Right atrium auricular region (tissue), 2 donors: ENCODE results near the gene TPD52L2. TPM values are rescaled to one million over a fixed set of nuclear protein-coding genes. Genes with fewer than 3 reads are reported as not detected.

Experiments used
- DNase-seq: peaks from one replicate; pipeline ENCODE4 v3.0.0-alpha.2; 2019; ENCODE audit warnings: low spot score
- H3K27ac ChIP-seq, 2 donors: fragments of 200-600 bp; sonication (generic); 1 replicate in 1 of 2; 2 replicates in 1 of 2; pipeline ENCODE4 v1.5.1; 2016 to 2019
- H3K27me3 ChIP-seq, 2 donors: fragments of 200-600 bp; sonication (generic); one replicate each; pipeline versions ENCODE4 v1.5.1 to v1.6.0; 2017 to 2019
- H3K36me3 ChIP-seq: fragments of 200-600 bp; sonication (generic); one replicate; pipeline ENCODE4 v1.5.1; 2016
- H3K4me1 ChIP-seq, 2 donors: fragments of 200-600 bp; sonication (generic); one replicate each; pipeline versions ENCODE4 v1.5.1 to v1.6.0; 2017 to 2019
- H3K4me3 ChIP-seq, 2 donors: fragments of 200-600 bp; sonication (generic); 1 replicate in 1 of 2; 2 replicates in 1 of 2; pipeline ENCODE4 v1.5.1; 2017 to 2019; ENCODE audit warnings: mild to moderate bottlenecking in 1 of 2, moderate library complexity in 1 of 2
- H3K9me3 ChIP-seq, 2 donors: fragments of 200-600 bp; sonication (generic); one replicate each; pipeline ENCODE4 v1.5.1; 2019
- total RNA-seq, 2 donors: library from RNA; depleted of rRNA; stranded (reverse); fragments of >200 nt; gene quantifications; one replicate each; pipeline ENCODE4 v1.1.0, GENCODE V29; 2016
- TF ChIP-seq, protein P1 (sequence below), 2 donors: fragments of 200-600 bp; sonication (generic); IDR thresholded peaks; one replicate each; pipeline ENCODE4 v1.5.1; 2019; ENCODE audit warnings: antibody characterized with exemption in 2 of 2

TPD52L2 gene
- total RNA-seq, 2 donors from 2014 or later: 80.6 to 84.0 TPM

DNA sequence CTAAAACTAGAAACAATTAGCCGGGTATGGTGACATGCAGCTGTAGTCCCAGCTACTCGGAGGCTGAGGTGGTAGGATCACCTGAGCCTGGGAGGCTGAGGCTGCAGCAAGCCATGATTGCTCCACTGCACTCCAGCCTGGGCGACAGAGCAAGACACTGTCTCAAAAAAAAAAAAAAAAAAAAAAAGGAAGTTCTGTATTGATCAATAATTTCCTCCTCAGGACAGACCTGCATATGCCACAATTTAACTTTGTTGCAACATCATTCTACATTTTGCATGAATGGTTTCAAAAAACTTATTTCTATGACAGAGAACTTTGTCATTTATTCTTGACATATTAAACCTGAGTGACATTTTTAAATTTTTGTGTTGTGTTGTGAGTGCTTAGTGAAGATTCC is 35.3 kb downstream of the TPD52L2 start:
- H3K36me3 ChIP-seq: no peaks in the 10 kb centered on the region
- no peaks in the 10 kb centered on the region for H3K27me3 ChIP-seq
- TF ChIP-seq, protein P1, sequence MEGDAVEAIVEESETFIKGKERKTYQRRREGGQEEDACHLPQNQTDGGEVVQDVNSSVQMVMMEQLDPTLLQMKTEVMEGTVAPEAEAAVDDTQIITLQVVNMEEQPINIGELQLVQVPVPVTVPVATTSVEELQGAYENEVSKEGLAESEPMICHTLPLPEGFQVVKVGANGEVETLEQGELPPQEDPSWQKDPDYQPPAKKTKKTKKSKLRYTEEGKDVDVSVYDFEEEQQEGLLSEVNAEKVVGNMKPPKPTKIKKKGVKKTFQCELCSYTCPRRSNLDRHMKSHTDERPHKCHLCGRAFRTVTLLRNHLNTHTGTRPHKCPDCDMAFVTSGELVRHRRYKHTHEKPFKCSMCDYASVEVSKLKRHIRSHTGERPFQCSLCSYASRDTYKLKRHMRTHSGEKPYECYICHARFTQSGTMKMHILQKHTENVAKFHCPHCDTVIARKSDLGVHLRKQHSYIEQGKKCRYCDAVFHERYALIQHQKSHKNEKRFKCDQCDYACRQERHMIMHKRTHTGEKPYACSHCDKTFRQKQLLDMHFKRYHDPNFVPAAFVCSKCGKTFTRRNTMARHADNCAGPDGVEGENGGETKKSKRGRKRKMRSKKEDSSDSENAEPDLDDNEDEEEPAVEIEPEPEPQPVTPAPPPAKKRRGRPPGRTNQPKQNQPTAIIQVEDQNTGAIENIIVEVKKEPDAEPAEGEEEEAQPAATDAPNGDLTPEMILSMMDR (IDR thresholded peaks at IDR 0.05): no peak
- H3K4me3 ChIP-seq: no peak overlapping the region
- H3K27ac ChIP-seq: peak overlapping the region in 1 of 2 donors; percentile 76
- peaks cover 0 to 66% of the 10 kb centered on the region in 2 donors for H3K4me1 ChIP-seq
- H3K9me3 ChIP-seq: no peaks in the 10 kb centered on the region
- DNase-seq: no peak

DNA sequence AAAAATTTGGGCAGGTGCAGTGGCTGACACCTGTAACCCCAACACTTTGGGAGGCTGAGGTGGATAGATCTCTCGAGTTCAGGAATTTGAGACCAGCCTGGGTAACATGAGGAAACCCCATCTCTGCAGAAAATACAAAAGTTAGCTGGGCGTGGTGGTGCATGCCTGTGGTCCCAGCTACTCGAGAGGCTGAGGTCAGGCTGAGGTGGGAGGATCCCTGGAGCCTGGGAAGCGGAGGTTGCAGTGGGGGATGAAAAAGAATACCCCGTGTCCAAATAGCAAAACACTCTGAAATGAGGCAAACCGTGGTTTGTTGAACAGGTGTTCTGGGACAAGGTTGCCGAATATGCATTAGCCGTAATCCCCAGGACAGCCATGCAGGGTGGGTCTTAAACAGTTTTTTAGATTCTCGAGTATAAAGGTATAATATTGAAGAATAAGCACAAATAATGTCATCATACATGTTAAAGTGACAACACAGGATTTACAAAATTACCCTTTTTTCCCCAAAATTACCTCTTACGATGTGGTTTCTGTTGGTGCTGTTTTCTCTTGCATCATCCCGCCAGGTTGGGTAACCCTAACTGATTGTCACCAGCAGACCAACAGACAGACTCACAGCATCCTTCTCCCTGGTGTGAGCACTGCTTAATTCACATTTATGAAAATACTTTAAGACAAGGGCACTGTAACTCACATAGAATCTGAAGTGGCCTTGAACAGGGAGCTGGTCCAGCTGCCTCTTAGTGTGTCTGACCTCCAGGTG is 38.9 kb downstream of the TPD52L2 start:
- H3K4me1 ChIP-seq: peaks cover 0 to 56% of the 10 kb centered on the region in 2 donors
- no peaks in the 10 kb centered on the region for H3K27me3 ChIP-seq
- no peak overlapping the region for H3K27ac ChIP-seq
- H3K36me3 ChIP-seq: no peaks in the 10 kb centered on the region
- no peak for DNase-seq
- TF ChIP-seq, protein P1 (IDR thresholded peaks at IDR 0.05): no peak
- H3K9me3 ChIP-seq: no peaks in the 10 kb centered on the region
- H3K4me3 ChIP-seq: no peak overlapping the region

DNA sequence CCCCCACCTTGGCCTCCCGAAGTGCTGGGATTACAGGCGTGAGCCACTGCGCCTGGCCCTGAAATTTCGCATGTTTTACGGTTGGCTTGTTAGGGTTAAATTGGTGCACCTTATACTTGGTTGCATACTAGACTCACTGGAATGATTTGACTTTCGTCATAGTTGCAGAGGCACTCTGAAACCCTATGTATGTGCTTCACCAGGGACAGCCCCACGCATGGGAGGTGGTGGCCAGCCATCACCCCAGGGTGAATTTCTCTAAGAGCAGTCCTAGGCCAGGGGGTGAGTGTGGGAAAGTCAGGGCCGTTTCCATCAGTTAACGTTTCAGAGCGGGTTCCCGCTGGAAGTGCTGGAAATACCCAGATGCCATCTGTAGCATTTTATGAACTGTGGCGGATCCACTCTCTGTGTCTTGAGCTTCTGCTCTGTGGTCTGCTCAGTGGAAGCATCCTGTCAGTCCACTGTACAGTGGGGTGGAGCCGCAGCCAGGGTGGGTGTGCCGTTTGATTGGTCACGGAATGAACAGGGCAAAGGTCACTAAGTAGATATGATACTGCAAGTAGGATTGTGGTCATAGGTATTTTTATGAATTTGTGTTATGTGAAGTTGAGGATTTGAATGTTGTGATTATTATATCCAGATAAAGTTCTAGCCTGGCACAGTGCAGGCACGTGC is 43.1 kb downstream of the TPD52L2 start:
- TF ChIP-seq, protein P1 (IDR thresholded peaks at IDR 0.05): no peak
- Histone ChIP-seq H3K4me1 (peaks cover 0 to 54% of the 10 kb centered on the region in 2 donors), H3K4me3 (no peak overlapping the region), H3K27ac (no peak overlapping the region), H3K36me3 (no peaks in the 10 kb centered on the region), H3K9me3 (no peaks in the 10 kb centered on the region), H3K27me3 (no peaks in the 10 kb centered on the region)
- DNase-seq: no peak

DNA sequence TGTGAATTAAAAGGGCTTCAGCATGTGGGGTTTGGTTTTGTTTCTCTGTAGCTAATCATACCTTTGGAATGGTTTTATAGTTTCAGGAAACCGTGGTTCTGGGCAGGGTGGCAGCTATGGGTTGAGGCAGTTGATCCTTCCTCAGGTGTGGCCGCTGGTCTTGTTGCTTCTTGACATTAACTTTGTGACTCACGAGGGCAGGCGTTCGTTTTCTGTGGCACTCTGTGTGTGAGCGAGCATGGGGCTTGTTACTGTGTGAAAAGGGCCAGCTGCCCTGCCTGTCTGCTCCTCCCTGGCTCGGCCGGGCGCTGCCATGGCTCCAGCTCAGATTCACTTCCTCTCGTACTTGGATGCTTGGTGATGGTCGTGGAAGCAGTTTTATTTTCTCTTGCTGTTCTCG is 46.1 kb downstream of the TPD52L2 start:
- peak overlapping the region in 1 of 2 donors; percentile 33 for H3K27ac ChIP-seq
- H3K9me3 ChIP-seq: no peaks in the 10 kb centered on the region
- TF ChIP-seq, protein P1 (IDR thresholded peaks at IDR 0.05): no peak
- no peak overlapping the region for H3K4me3 ChIP-seq
- peaks cover 0 to 48% of the 10 kb centered on the region in 2 donors for H3K4me1 ChIP-seq
- DNase-seq: no peak
- no peaks in the 10 kb centered on the region for H3K27me3 ChIP-seq
- H3K36me3 ChIP-seq: no peaks in the 10 kb centered on the region

DNA sequence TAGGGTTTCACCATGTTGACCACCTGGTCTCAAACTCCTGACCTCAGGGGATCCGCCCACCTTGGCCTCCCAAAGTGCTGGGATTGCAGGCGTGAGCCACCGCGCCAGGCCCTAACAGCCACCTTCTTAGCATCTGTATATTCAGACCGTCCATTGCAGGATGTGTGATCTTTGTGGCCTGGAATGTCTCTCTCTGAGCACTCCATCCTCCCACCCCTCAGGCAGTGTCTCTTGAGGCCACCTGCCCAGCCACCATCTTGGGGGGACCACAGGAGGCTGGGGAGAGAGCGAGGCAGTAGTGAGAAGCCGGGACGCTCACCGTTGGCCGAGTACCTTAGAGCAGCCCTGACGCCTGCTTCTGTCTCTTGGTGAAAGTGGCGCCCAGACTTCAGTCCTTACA is 48.7 kb downstream of the TPD52L2 start:
- TF ChIP-seq, protein P1 (IDR thresholded peaks at IDR 0.05): no peak
- DNase-seq: no peak
- Histone ChIP-seq H3K27ac (no peak overlapping the region), H3K36me3 (peaks cover 10% of the 10 kb centered on the region), H3K4me3 (no peak overlapping the region), H3K9me3 (no peaks in the 10 kb centered on the region), H3K4me1 (peaks cover 0 to 27% of the 10 kb centered on the region in 2 donors), H3K27me3 (no peaks in the 10 kb centered on the region)
